Heart left ventricle (tissue), 13 donors: ENCODE results near the gene SLC25A26.

ENCODE experiments used
- POLR2A ChIP-seq, 2 donors: fragments of 450-650 bp; IDR thresholded peaks; one replicate each; pipeline ENCODE4 v1.6.1; 2017; ENCODE audit warnings: antibody characterized with exemption in 2 of 2, mild to moderate bottlenecking in 2 of 2, moderate library complexity in 2 of 2
- TF ChIP-seq, protein P1 (sequence below), 12 donors: fragments of 200-600 bp; sonication (generic) in 4 of 12; IDR thresholded peaks; one replicate each; pipeline versions ENCODE4 v1.5.0 to v1.8.0; 2018 to 2022; ENCODE audit warnings: antibody characterized with exemption in 12 of 12, mild to moderate bottlenecking in 5 of 12
- donor health status: ischemic (EF 13 %, LVEDD 7.1; RV severe dilation, severe dysfunction).
- donor health status: DM: no; HTN: yes; CAD: no.
- donor health status: DM: no; HTN: no; CAD: no.
- donor health status: ischemic (EF 25% LVEDD 6.9; RV normal size, moderate dysfunction).
- donor health status: ischemic (EF 25% LVEDD 5.7; RV mildly dilated, moderate dysfunction).
- donor health status: ischemic (EF 35%, LVEDD 5.7; RV mildly dilated, moderate dysfunction).
- donor health status: nonischemic (EF 11% LVEDD 7.7; RV severe dilation, severe dysfunction).
- donor health status: DM: yes; HTN: yes; CAD: no.
- donor health status: PGD.
- donor health status: ischemic (EF 29% LVEDD 5.4; RV normal size, mild dysfunction).
- donor health status: nonischemic (EF 23%, LVEDD 6.1; RV moderate dilation, normal function).

DNA sequence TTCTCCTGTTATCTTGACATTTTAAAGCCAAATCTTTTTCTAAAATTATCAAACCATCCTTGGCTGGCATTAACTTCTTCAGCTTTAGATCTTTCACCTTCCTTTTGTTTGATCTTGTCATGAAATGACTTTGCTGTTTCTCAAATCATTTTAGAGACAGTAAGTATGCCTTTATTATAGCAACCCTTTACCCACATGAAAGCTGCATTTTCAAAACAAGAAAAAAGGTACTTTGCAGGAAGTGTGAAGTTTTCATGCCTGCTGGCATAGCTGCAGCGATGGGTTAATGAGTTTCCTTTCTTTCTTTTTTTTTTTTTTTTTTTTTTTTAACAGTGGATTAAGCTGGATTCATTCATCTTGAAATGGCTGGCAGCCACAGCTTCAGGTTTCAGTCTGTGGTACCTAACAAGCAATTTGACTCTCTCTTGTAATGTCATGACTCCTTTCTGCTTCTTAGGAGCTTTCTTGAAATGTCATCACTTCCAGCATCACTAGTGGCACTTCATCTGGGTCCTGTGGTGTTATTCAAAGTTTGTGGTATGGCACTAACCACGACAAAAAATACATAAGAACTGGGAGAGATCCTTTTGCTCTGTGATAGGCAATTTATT is 18.8 kb downstream of the SLC25A26 start:
- TF ChIP-seq, protein P1, sequence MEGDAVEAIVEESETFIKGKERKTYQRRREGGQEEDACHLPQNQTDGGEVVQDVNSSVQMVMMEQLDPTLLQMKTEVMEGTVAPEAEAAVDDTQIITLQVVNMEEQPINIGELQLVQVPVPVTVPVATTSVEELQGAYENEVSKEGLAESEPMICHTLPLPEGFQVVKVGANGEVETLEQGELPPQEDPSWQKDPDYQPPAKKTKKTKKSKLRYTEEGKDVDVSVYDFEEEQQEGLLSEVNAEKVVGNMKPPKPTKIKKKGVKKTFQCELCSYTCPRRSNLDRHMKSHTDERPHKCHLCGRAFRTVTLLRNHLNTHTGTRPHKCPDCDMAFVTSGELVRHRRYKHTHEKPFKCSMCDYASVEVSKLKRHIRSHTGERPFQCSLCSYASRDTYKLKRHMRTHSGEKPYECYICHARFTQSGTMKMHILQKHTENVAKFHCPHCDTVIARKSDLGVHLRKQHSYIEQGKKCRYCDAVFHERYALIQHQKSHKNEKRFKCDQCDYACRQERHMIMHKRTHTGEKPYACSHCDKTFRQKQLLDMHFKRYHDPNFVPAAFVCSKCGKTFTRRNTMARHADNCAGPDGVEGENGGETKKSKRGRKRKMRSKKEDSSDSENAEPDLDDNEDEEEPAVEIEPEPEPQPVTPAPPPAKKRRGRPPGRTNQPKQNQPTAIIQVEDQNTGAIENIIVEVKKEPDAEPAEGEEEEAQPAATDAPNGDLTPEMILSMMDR (IDR thresholded peaks at IDR 0.05): no peak
- TF ChIP-seq POLR2A (IDR thresholded peaks at IDR 0.05): no peak
